ENCODE measurements around the gene BAX. TPM values are rescaled to one million over a fixed set of nuclear protein-coding genes. Genes with fewer than 3 reads are reported as not detected.

Gene BAX
- total and polyA plus RNA-seq, 2 of the 13 experiments (the other 11 are each of a cell fraction or from before 2014, with no cell fraction given): 139 to 176 TPM

DNA sequence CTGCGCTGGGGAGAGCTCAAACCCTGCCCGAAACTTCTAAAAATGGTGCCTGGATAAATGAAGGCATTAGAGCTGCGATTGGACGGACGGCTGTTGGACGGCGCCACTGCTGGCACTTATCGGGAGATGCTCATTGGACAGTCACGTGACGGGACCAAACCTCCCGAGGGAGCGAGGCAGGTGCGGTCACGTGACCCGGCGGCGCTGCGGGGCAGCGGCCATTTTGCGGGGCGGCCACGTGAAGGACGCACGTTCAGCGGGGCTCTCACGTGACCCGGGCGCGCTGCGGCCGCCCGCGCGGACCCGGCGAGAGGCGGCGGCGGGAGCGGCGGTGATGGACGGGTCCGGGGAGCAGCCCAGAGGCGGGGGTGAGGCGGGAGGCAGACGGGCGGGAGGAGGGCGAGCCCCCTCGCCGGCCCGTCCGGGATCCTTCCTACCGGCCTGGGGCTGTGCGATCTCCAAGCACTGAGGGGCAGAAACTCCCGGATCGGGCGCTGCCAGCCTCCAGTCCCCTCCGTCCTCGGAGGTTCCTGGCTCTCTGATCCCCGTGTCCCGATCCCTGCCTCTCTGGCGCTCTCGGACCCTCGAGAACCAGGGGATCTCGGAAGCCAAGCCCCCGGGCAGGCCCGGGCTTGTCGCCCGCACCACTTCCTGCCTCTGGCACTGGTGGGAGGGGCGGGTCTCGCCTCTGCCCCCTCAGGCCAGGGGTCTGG, at the start of gene BAX (continued):
- TF ChIP-seq ZNF780A (CRISPR knock-in tag; IDR thresholded peaks at IDR 0.05): no peak
- TF ChIP-seq KAT8 (CRISPR knock-in tag; IDR thresholded peaks at IDR 0.05): peak; percentile 89
- TF ChIP-seq, protein P1, sequence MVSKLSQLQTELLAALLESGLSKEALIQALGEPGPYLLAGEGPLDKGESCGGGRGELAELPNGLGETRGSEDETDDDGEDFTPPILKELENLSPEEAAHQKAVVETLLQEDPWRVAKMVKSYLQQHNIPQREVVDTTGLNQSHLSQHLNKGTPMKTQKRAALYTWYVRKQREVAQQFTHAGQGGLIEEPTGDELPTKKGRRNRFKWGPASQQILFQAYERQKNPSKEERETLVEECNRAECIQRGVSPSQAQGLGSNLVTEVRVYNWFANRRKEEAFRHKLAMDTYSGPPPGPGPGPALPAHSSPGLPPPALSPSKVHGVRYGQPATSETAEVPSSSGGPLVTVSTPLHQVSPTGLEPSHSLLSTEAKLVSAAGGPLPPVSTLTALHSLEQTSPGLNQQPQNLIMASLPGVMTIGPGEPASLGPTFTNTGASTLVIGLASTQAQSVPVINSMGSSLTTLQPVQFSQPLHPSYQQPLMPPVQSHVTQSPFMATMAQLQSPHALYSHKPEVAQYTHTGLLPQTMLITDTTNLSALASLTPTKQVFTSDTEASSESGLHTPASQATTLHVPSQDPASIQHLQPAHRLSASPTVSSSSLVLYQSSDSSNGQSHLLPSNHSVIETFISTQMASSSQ (IDR thresholded peaks at IDR 0.05; ENCODE audit: low read depth): no peak; the same call in 1 of the 2 replicates
- TF ChIP-seq, protein P1 (CRISPR knock-in tag; IDR thresholded peaks at IDR 0.05; ENCODE audit: borderline replicate concordance): peak; percentile 70
- TF ChIP-seq ISX (CRISPR knock-in tag; conservative IDR thresholded peaks at IDR 0.05): no peak; the same call in 1 of the 2 replicates
- peak; percentile 31; the same call in 1 of the 2 replicates for TF ChIP-seq PHF21A (CRISPR knock-in tag; IDR thresholded peaks at IDR 0.05)
- TF ChIP-seq, protein P2, sequence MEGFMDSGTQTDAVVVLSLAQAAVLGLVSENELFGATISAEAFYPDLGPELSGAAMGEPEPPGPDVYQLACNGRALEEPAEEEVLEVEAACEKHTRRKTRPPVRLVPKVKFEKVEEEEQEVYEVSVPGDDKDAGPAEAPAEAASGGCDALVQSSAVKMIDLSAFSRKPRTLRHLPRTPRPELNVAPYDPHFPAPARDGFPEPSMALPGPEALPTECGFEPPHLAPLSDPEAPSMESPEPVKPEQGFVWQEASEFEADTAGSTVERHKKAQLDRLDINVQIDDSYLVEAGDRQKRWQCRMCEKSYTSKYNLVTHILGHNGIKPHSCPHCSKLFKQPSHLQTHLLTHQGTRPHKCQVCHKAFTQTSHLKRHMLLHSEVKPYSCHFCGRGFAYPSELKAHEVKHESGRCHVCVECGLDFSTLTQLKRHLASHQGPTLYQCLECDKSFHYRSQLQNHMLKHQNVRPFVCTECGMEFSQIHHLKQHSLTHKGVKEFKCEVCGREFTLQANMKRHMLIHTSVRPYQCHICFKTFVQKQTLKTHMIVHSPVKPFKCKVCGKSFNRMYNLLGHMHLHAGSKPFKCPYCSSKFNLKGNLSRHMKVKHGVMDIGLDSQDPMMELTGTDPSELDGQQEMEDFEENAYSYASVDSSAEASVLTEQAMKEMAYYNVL (CRISPR knock-in tag; IDR thresholded peaks at IDR 0.05; ENCODE audit: borderline replicate concordance): peak; percentile 21; the same call in 1 of the 2 replicates
- TF ChIP-seq, protein P3, sequence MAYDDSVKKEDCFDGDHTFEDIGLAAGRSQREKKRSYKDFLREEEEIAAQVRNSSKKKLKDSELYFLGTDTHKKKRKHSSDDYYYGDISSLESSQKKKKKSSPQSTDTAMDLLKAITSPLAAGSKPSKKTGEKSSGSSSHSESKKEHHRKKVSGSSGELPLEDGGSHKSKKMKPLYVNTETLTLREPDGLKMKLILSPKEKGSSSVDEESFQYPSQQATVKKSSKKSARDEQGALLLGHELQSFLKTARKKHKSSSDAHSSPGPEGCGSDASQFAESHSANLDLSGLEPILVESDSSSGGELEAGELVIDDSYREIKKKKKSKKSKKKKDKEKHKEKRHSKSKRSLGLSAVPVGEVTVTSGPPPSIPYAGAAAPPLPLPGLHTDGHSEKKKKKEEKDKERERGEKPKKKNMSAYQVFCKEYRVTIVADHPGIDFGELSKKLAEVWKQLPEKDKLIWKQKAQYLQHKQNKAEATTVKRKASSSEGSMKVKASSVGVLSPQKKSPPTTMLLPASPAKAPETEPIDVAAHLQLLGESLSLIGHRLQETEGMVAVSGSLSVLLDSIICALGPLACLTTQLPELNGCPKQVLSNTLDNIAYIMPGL (CRISPR knock-in tag; IDR thresholded peaks at IDR 0.05; ENCODE audit: borderline replicate concordance in 1 of 2, low read depth in 1 of 2): peak; percentile 54 to 80; a peak in 2 of 4 replicates
- TF ChIP-seq POLR2AphosphoS5 (IDR thresholded peaks at IDR 0.05; ENCODE audit: low read depth, low read length): peak; percentile 47; the same call in 1 of the 2 replicates
- TF ChIP-seq, protein P4, sequence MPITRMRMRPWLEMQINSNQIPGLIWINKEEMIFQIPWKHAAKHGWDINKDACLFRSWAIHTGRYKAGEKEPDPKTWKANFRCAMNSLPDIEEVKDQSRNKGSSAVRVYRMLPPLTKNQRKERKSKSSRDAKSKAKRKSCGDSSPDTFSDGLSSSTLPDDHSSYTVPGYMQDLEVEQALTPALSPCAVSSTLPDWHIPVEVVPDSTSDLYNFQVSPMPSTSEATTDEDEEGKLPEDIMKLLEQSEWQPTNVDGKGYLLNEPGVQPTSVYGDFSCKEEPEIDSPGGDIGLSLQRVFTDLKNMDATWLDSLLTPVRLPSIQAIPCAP (CRISPR knock-in tag; IDR thresholded peaks at IDR 0.05; ENCODE audit: low read depth): no peak
- peak; percentile 69 for TF ChIP-seq ARNT2 (CRISPR knock-in tag; IDR thresholded peaks at IDR 0.05; ENCODE audit: low read depth)
- no peak for TF ChIP-seq ZNF850 (CRISPR knock-in tag; conservative IDR thresholded peaks at IDR 0.05)
- TF ChIP-seq, protein P5, sequence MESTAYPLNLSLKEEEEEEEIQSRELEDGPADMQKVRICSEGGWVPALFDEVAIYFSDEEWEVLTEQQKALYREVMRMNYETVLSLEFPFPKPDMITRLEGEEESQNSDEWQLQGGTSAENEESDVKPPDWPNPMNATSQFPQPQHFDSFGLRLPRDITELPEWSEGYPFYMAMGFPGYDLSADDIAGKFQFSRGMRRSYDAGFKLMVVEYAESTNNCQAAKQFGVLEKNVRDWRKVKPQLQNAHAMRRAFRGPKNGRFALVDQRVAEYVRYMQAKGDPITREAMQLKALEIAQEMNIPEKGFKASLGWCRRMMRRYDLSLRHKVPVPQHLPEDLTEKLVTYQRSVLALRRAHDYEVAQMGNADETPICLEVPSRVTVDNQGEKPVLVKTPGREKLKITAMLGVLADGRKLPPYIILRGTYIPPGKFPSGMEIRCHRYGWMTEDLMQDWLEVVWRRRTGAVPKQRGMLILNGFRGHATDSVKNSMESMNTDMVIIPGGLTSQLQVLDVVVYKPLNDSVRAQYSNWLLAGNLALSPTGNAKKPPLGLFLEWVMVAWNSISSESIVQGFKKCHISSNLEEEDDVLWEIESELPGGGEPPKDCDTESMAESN (CRISPR knock-in tag; conservative IDR thresholded peaks at IDR 0.05): peak; percentile 78; the same call in 1 of the 2 replicates
- TF ChIP-seq HDAC1 (CRISPR knock-in tag; IDR thresholded peaks at IDR 0.05): peak; percentile 65; the same call in 1 of the 2 replicates
- TF ChIP-seq ZNF251 (CRISPR knock-in tag; IDR thresholded peaks at IDR 0.05): no peak
- 0 out of 2 replicates have a peak, but pooled peaks have one; percentile 25 for TF ChIP-seq ZNF709 (CRISPR knock-in tag; IDR thresholded peaks at IDR 0.05)
- TF ChIP-seq RFXAP (CRISPR knock-in tag; IDR thresholded peaks at IDR 0.05; ENCODE audit: borderline replicate concordance): peak; percentile 80
- TF ChIP-seq TARDBP (CRISPR knock-in tag; IDR thresholded peaks at IDR 0.05): peak; percentile 57; the same call in 1 of the 2 replicates
